Uterus (tissue), 4 donors: ENCODE data around the gene MAZ. TPM values are rescaled to one million over a fixed set of nuclear protein-coding genes. Genes with fewer than 3 reads are reported as not detected.
A peak's percentile ranks its signal among the peaks of the same experiment; 100 is the strongest.

ENCODE experiments used
- DNase-seq, 2 donors: peaks; one replicate each; pipeline ENCODE4 v3.0.0-alpha.2; 2019 to 2020
- H3K27ac ChIP-seq, 2 donors: fragments of 200-600 bp; sonication (generic); 1 replicate in 1 of 2; 2 replicates in 1 of 2; pipeline ENCODE4 v1.5.1; 2016 to 2018
- H3K27me3 ChIP-seq, 2 donors: fragments of 200-600 bp; sonication (generic); one replicate each; pipeline ENCODE4 v1.5.1; 2018 to 2019; ENCODE audit warnings: control low read depth in 1 of 2
- H3K36me3 ChIP-seq, 2 donors: fragments of 200-600 bp; sonication (generic); one replicate each; pipeline ENCODE4 v1.5.1; 2019; ENCODE audit warnings: control low read depth in 1 of 2
- H3K4me1 ChIP-seq, 2 donors: fragments of 200-600 bp; sonication (generic); one replicate each; pipeline ENCODE4 v1.5.1; 2018 to 2019; ENCODE audit warnings: control low read depth in 1 of 2
- H3K4me3 ChIP-seq, 2 donors: fragments of 200-600 bp; sonication (generic); 1 replicate in 1 of 2; 2 replicates in 1 of 2; pipeline ENCODE4 v1.5.1; 2018 to 2019; ENCODE audit warnings: mild to moderate bottlenecking in 1 of 2
- H3K9me3 ChIP-seq, 2 donors: fragments of 200-600 bp; sonication (generic); one replicate each; pipeline ENCODE4 v1.5.1; 2019; ENCODE audit warnings: control low read depth in 1 of 2
- POLR2A ChIP-seq, 2 donors: fragments of 450-650 bp; IDR thresholded peaks; one replicate each; pipeline ENCODE4 v1.6.1; 2016; ENCODE audit warnings: antibody characterized with exemption in 2 of 2, mild to moderate bottlenecking in 1 of 2, moderate library complexity in 1 of 2
- intact Hi-C: fragments of 100-400 bp; cut with DNase I; formaldehyde crosslinking; loops from one replicate; pipeline ENCODE4 v1.15.1; 2023; ENCODE audit warnings: low total_unique reads
- total RNA-seq, 4 donors: library from RNA; depleted of rRNA in 3 of 4; stranded (reverse); fragments of >200 nt in 3 of 4; gene quantifications; one replicate each; pipeline versions ENCODE4 v1.1.0 to v1.2.4, GENCODE V29; 2014 to 2023
- TF ChIP-seq, protein P1 (sequence below), 4 experiments: fragments of 200-600 bp in 2 of 4; fragments of 450-650 bp in 2 of 4; sonication (generic) in 2 of 4; IDR thresholded peaks; one replicate each; pipeline ENCODE4 v1.5.1; 2016 to 2019; ENCODE audit warnings: antibody characterized with exemption in 4 of 4, mild to moderate bottlenecking in 2 of 4, moderate library complexity in 1 of 4
- donor health status: DM: yes; HTN: yes; CAD: no.

Gene MAZ
- total RNA-seq, 4 donors from 2014 or later: 32.8 to 200 (median 67.5) TPM

DNA sequence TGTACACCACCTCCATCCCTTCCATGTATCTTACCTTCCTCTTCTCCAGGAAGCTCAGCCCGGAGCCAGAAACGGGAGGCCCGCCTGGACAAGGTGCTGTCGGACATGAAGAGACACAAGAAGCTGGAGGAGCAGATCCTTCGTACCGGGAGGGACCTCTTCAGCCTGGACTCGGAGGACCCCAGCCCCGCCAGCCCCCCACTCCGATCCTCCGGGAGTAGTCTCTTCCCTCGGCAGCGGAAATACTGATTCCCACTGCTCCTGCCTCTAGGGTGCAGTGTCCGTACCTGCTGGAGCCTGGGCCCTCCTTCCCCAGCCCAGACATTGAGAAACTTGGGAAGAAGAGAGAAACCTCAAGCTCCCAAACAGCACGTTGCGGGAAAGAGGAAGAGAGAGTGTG, 13.2 kb downstream of the MAZ start:
- DNase-seq: no peak
- H3K9me3 ChIP-seq: no peaks in the 10 kb centered on the region
- no peak overlapping the region for H3K4me3 ChIP-seq
- intact Hi-C loops: no loop called here
- H3K36me3 ChIP-seq: no peaks in the 10 kb centered on the region
- no peak for TF ChIP-seq POLR2A (IDR thresholded peaks at IDR 0.05)
- TF ChIP-seq, protein P1, sequence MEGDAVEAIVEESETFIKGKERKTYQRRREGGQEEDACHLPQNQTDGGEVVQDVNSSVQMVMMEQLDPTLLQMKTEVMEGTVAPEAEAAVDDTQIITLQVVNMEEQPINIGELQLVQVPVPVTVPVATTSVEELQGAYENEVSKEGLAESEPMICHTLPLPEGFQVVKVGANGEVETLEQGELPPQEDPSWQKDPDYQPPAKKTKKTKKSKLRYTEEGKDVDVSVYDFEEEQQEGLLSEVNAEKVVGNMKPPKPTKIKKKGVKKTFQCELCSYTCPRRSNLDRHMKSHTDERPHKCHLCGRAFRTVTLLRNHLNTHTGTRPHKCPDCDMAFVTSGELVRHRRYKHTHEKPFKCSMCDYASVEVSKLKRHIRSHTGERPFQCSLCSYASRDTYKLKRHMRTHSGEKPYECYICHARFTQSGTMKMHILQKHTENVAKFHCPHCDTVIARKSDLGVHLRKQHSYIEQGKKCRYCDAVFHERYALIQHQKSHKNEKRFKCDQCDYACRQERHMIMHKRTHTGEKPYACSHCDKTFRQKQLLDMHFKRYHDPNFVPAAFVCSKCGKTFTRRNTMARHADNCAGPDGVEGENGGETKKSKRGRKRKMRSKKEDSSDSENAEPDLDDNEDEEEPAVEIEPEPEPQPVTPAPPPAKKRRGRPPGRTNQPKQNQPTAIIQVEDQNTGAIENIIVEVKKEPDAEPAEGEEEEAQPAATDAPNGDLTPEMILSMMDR (IDR thresholded peaks at IDR 0.05): no peak
- H3K27me3 ChIP-seq: no peaks in the 10 kb centered on the region
- peak overlapping the region; percentile 85 to 91 for H3K27ac ChIP-seq
- H3K4me1 ChIP-seq: peaks cover 4% of the 10 kb centered on the region in 2 donors

GRCh38 chr16:29820271-29820701, 14.0 kb downstream of the MAZ start, which contains the start of gene MVP:
MVP (plus strand) TSS chr16:29820462; CDS start chr16:29830550, 10,088 bp downstream.
- DNase-seq: peak; percentile 61 to 73
- intact Hi-C loops: no loop called here
- TF ChIP-seq, protein P1 (IDR thresholded peaks at IDR 0.05): no peak
- peak; percentile 25 for TF ChIP-seq POLR2A (IDR thresholded peaks at IDR 0.05)
- no peaks in the 10 kb centered on the region for H3K36me3 ChIP-seq
- peak within 1 kb of the TSS; percentile 50 to 68 for H3K4me3 ChIP-seq
- peaks cover 7 to 10% of the 10 kb centered on the region in 2 donors for H3K4me1 ChIP-seq
- H3K9me3 ChIP-seq: no peaks in the 10 kb centered on the region
- peak within 1 kb of the TSS; percentile 85 to 91 for H3K27ac ChIP-seq
- no peaks in the 10 kb centered on the region for H3K27me3 ChIP-seq

DNA sequence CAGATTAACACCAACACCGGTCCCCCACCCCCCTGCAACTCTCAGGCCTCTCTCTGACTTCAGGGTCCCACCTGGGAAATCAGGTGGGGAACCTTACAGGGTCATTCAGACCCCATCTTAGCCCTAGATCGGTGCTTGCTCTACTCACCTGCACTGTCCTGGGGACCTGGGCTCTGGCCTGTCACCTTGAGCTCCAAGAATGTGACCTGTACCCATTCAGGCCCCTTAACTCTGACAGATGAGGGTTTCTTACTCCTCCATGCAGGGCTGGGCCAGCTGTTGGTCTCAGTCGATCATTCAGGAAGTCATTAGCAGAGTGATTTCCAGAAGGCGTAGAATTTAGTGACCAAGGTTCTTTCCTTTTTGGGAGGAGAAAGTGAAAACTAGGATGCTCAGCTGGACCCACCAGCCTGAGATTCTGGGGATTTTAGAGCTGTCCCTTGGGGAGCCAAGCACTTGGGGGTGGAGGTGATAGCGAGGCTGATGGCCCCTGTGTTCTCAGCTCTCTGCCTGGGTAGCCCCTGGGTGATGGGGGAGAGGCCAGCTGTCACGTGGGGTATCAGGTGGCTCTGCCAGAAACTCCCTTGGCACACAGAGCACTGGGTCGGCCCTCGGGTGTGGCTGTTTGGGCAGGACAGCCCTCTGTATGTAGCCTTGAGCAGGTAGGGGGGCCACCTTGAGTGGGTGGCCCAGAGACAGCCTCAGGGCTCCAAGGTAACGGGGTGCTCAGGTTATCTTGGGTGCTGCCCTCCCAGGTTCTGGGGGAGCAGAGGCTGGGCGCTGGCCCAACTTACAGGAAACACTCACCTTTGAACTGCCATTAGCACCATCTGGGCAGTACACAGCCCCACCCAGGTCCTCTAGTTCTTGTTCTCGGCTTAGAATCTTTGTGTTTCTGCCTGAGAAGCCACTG, 14.7 kb downstream of the MAZ start:
- TF ChIP-seq, protein P1 (IDR thresholded peaks at IDR 0.05): no peak
- peak; percentile 16 to 31 for TF ChIP-seq POLR2A (IDR thresholded peaks at IDR 0.05)
- peak; percentile 63 to 69 for DNase-seq
- Histone ChIP-seq H3K27ac (peak overlapping the region; percentile 85 to 91), H3K36me3 (no peaks in the 10 kb centered on the region), H3K4me1 (peaks cover 7 to 18% of the 10 kb centered on the region in 2 donors), H3K9me3 (no peaks in the 10 kb centered on the region), H3K4me3 (peak overlapping the region; percentile 50 to 68), H3K27me3 (no peaks in the 10 kb centered on the region)
- intact Hi-C loops: no loop called here

DNA sequence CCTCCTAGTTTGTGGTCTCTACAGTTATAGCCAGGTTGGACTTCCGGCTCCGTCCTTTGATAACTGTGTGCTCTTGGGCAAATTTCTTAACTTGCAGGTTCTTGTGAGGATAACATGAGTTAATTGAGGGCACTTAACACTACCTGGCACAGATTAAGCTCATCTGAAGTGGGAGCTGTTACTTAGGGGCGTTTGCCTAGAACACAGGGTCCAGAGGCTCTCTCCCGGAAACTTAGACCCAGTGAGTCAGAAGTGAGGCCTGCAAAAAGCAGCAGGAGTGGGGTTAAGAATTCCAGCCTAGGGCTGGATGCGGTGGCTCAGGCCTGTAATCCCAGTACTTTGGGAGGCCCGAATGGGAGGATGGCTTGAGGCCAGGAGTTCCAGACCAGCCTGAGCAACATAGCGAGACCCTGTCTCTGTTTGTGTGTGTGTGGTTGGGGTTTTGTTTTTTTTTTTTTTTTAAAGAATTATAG, 15.3 kb downstream of the MAZ start:
- peak; percentile 61 to 62 for DNase-seq
- no peaks in the 10 kb centered on the region for H3K9me3 ChIP-seq
- peak overlapping the region; percentile 50 to 68 for H3K4me3 ChIP-seq
- no peaks in the 10 kb centered on the region for H3K36me3 ChIP-seq
- no peaks in the 10 kb centered on the region for H3K27me3 ChIP-seq
- H3K4me1 ChIP-seq: peaks cover 7 to 21% of the 10 kb centered on the region in 2 donors
- peak overlapping the region; percentile 85 to 91 for H3K27ac ChIP-seq
- TF ChIP-seq, protein P1 (IDR thresholded peaks at IDR 0.05): no peak
- TF ChIP-seq POLR2A (IDR thresholded peaks at IDR 0.05): no peak
- intact Hi-C loops: no loop called here
